M059J (cell line): ENCODE measurements around the gene CYB5B. TPM values are rescaled to one million over a fixed set of nuclear protein-coding genes. Genes with fewer than 3 reads are reported as not detected.

Experiments
- DNase-seq: peaks from one replicate; pipeline ENCODE4 v3.0.0-alpha.2; 2012; ENCODE audit warnings: low read depth
- total RNA-seq: library from RNA; depleted of rRNA; stranded (reverse); fragments of >200 nt; shearing (Covaris generic); gene quantifications from 2 replicates; pipeline ENCODE4 v1.2.3, GENCODE V29; 2014

Gene CYB5B
- total RNA-seq, 1 experiment from 2014 or later, result 206 TPM

- DNase-seq, result no peak
Measured at GRCh38 chr16:69483611-69484010, 59.2 kb downstream of the CYB5B start.

- DNase-seq, result no peak
Measured at GRCh38 chr16:69485361-69485760, 60.9 kb downstream of the CYB5B start.

GRCh38 chr16:69485816-69486215 is 61.4 kb downstream of the CYB5B start:
- DNase-seq, result no peak

- DNase-seq, result no peak
Measured at GRCh38 chr16:69486272-69486671, 61.9 kb downstream of the CYB5B start.

GRCh38 chr16:69486724-69487123 is 62.3 kb downstream of the CYB5B start:
- DNase-seq, result no peak

GRCh38 chr16:69490707-69491324 is 66.4 kb downstream of the CYB5B start:
- DNase-seq, result no peak

GRCh38 chr16:69494991-69495392 is 70.6 kb downstream of the CYB5B start:
- peak; percentile 30 for DNase-seq

GRCh38 chr16:69495821-69496220 is 71.4 kb downstream of the CYB5B start:
- no peak for DNase-seq

GRCh38 chr16:69496376-69496775 is 72.0 kb downstream of the CYB5B start:
- DNase-seq, result no peak

GRCh38 chr16:69496896-69497295 is 72.5 kb downstream of the CYB5B start:
- DNase-seq, result no peak

- DNase-seq, result no peak
Measured at GRCh38 chr16:69497876-69498596, 73.6 kb downstream of the CYB5B start.

GRCh38 chr16:69498926-69499325 is 74.5 kb downstream of the CYB5B start:
- DNase-seq, result no peak

GRCh38 chr16:69499541-69500230 is 75.3 kb downstream of the CYB5B start:
- DNase-seq, result no peak

GRCh38 chr16:69500496-69500895 is 76.1 kb downstream of the CYB5B start:
- no peak for DNase-seq

GRCh38 chr16:69501956-69502745 is 77.7 kb downstream of the CYB5B start:
- no peak for DNase-seq

- no peak for DNase-seq
Measured at GRCh38 chr16:69503244-69503643, 78.8 kb downstream of the CYB5B start.

GRCh38 chr16:69508033-69508755 is 83.8 kb downstream of the CYB5B start:
- no peak for DNase-seq

GRCh38 chr16:69509125-69509524 is 84.7 kb downstream of the CYB5B start:
- DNase-seq, result no peak

- no peak for DNase-seq
Measured at GRCh38 chr16:69511651-69512050, 87.2 kb downstream of the CYB5B start.

GRCh38 chr16:69513180-69513966 is 89.0 kb downstream of the CYB5B start:
- peak; percentile 99 for DNase-seq

GRCh38 chr16:69514356-69514755 is 89.9 kb downstream of the CYB5B start:
- peak; percentile 83 for DNase-seq
